GM23338 (cell line): ENCODE results near the gene AASDH. TPM values are rescaled to one million over a fixed set of nuclear protein-coding genes. Genes with fewer than 3 reads are reported as not detected.

Source experiments
- ATAC-seq: fragments of 200-7000 bp; cut with Tn5 transposase; 3 replicates; pipeline ENCODE4 v1.9.1; 2020
- DNase-seq: peaks from one replicate; pipeline ENCODE4 v3.0.0-alpha.2; 2015; ENCODE audit warnings: low spot score
- H2AFZ ChIP-seq: fragments of 200-600 bp; sonication (generic); 2 replicates; pipeline ENCODE4 v1.8.0; 2016; ENCODE audit warnings: antibody characterized with exemption, mild to moderate bottlenecking, moderate library complexity
- H3F3A ChIP-seq: fragments of 200-600 bp; sonication (generic); replicated peaks from 2 replicates; pipeline ENCODE4 v1.8.0; 2017; ENCODE audit warnings: antibody characterized with exemption, mixed run types, low read depth
- H3K27ac ChIP-seq: fragments of 200-600 bp; sonication (generic); 2 replicates; pipeline ENCODE4 v1.6.1; 2016; ENCODE audit warnings: low read depth
- H3K27me3 ChIP-seq: fragments of 200-600 bp; sonication (generic); 2 replicates; pipeline ENCODE4 v1.8.0; 2016; ENCODE audit warnings: mild to moderate bottlenecking, mixed run types, moderate library complexity; ENCODE audit not compliant: insufficient read depth
- H3K36me3 ChIP-seq: fragments of 200-600 bp; sonication (generic); 2 replicates; pipeline ENCODE4 v1.8.0; 2016; ENCODE audit warnings: mild to moderate bottlenecking; ENCODE audit not compliant: insufficient read depth
- H3K4me1 ChIP-seq: fragments of 200-600 bp; sonication (generic); 2 replicates; pipeline ENCODE4 v1.8.0; 2016; ENCODE audit warnings: mild to moderate bottlenecking, moderate library complexity; ENCODE audit not compliant: insufficient read depth
- H3K4me2 ChIP-seq: fragments of 200-600 bp; sonication (generic); 2 replicates; pipeline ENCODE4 v1.7.1; 2017; ENCODE audit warnings: mixed run types
- H3K4me3 ChIP-seq: fragments of 200-600 bp; sonication (generic); 2 replicates; pipeline ENCODE4 v1.6.1; 2016; ENCODE audit warnings: mixed run types
- H3K79me2 ChIP-seq: fragments of 200-600 bp; sonication (generic); replicated peaks from 2 replicates; pipeline ENCODE4 v1.8.0; 2017; ENCODE audit warnings: mild to moderate bottlenecking; ENCODE audit not compliant: insufficient read depth
- H3K9me2 ChIP-seq: fragments of 200-600 bp; sonication (generic); 2 replicates; pipeline ENCODE4 v1.8.0; 2017; ENCODE audit not compliant: insufficient read depth
- H4K20me1 ChIP-seq: fragments of 200-600 bp; sonication (generic); replicated peaks from 2 replicates; pipeline ENCODE4 v1.8.0; 2017; ENCODE audit warnings: mild to moderate bottlenecking; ENCODE audit not compliant: insufficient read depth
- H3K27ac Mint-ChIP-seq: 2 replicates; pipeline ENCODE4 v1.8.0; 2020; ENCODE audit warnings: inconsistent platforms, mild to moderate bottlenecking, moderate library complexity, mixed read lengths
- H3K27me3 Mint-ChIP-seq: 3 replicates; pipeline ENCODE4 v1.8.0; 2022; ENCODE audit warnings: low read depth, mild to moderate bottlenecking, moderate library complexity, mixed read lengths, inconsistent platforms; ENCODE audit not compliant: insufficient read depth, poor library complexity
- H3K36me3 Mint-ChIP-seq: 3 replicates; pipeline ENCODE4 v1.8.0; 2021; ENCODE audit warnings: low read depth, mild to moderate bottlenecking, inconsistent platforms, moderate library complexity, mixed read lengths
- H3K4me1 Mint-ChIP-seq: 3 replicates; pipeline ENCODE4 v1.8.0; 2020; ENCODE audit warnings: mild to moderate bottlenecking, inconsistent platforms, mixed read lengths
- H3K4me3 Mint-ChIP-seq: 3 replicates; pipeline ENCODE4 v1.8.0; 2021; ENCODE audit warnings: moderate library complexity, mild to moderate bottlenecking, inconsistent platforms, mixed read lengths
- H3K9me3 Mint-ChIP-seq: 3 replicates; pipeline ENCODE4 v1.8.0; 2020; ENCODE audit warnings: moderate library complexity, mild to moderate bottlenecking, inconsistent platforms, mixed read lengths
- CREB1 ChIP-seq: fragments of 250-450 bp; sonication (Bioruptor Pico); IDR thresholded peaks from 2 replicates; pipeline ENCODE4 v1.5.0; 2020; ENCODE audit warnings: low read depth, mild to moderate bottlenecking, moderate library complexity
- CTCF ChIP-seq, 2 experiments: fragments of 200-600 bp in 1 of 2; sonication (generic) in 1 of 2; conservative IDR thresholded peaks; 2 replicates each; pipeline versions ENCODE4 v1.5.1 to v1.6.1; 2016 to 2017; ENCODE audit warnings: antibody characterized with exemption in 2 of 2, low read depth in 2 of 2, mild to moderate bottlenecking in 2 of 2, moderate library complexity in 1 of 2
- ETS1 ChIP-seq: IDR thresholded peaks from 2 replicates; pipeline ENCODE4 v1.6.1; 2016; ENCODE audit warnings: antibody characterized with exemption
- EZH2 ChIP-seq: fragments of 200-600 bp; sonication (generic); IDR thresholded peaks from one replicate; pipeline ENCODE4 v1.8.0; 2017; ENCODE audit warnings: antibody characterized with exemption, mild to moderate bottlenecking, low read depth; ENCODE audit not compliant: unreplicated experiment
- EZH2phosphoT487 ChIP-seq: fragments of 200-600 bp; sonication (generic); IDR thresholded peaks from one replicate; pipeline ENCODE4 v1.8.1; 2018; ENCODE audit warnings: antibody characterized with exemption; ENCODE audit not compliant: unreplicated experiment
- JUNB ChIP-seq: IDR thresholded peaks from one replicate; pipeline ENCODE4 v1.6.1; 2016; ENCODE audit warnings: antibody characterized with exemption; ENCODE audit not compliant: unreplicated experiment
- NANOG ChIP-seq: IDR thresholded peaks from 2 replicates; pipeline ENCODE4 v1.6.1; 2016; ENCODE audit warnings: antibody characterized with exemption, borderline replicate concordance
- POLR2AphosphoS5 ChIP-seq: IDR thresholded peaks from 2 replicates; pipeline ENCODE4 v1.6.1; 2016; ENCODE audit warnings: antibody characterized with exemption, low read depth
- REST ChIP-seq: IDR thresholded peaks from one replicate; pipeline ENCODE4 v1.6.1; 2018; ENCODE audit warnings: antibody characterized with exemption; ENCODE audit not compliant: unreplicated experiment
- STAT1 ChIP-seq: IDR thresholded peaks from one replicate; pipeline ENCODE4 v1.6.1; 2016; ENCODE audit warnings: antibody characterized with exemption; ENCODE audit not compliant: unreplicated experiment
- ZNF114 ChIP-seq: fragments of 250-450 bp; sonication (Bioruptor Pico); IDR thresholded peaks from 2 replicates; pipeline ENCODE4 v1.5.0; 2020; ENCODE audit warnings: mild to moderate bottlenecking, moderate library complexity
- ZNF331 ChIP-seq: fragments of 250-450 bp; sonication (Bioruptor Pico); IDR thresholded peaks from 2 replicates; pipeline ENCODE4 v1.5.0; 2020; ENCODE audit warnings: low read depth, mild to moderate bottlenecking, moderate library complexity
- ZNF462 ChIP-seq: fragments of 250-450 bp; sonication (Bioruptor Pico); IDR thresholded peaks from 2 replicates; pipeline ENCODE4 v1.5.0; 2020; ENCODE audit warnings: mild to moderate bottlenecking, moderate library complexity
- polyA plus RNA-seq: library from polyadenylated mRNA; unstranded; fragments of >200 nt; fragmentation: Nextera tagmentation; extraction: Ambion mirVana; gene quantifications from 2 replicates; pipeline ENCODE4 v1.2.1, GENCODE V29; 2016
- total RNA-seq: library from RNA; depleted of rRNA; stranded (reverse); fragments of >200 nt; shearing (Covaris generic); gene quantifications from 2 replicates; pipeline ENCODE4 v1.2.3, GENCODE V29; 2014

The AASDH gene
- total and polyA plus RNA-seq, 2 experiments from 2014 or later: 12.2 to 35.6 TPM

- H3K36me3 Mint-ChIP-seq: peaks cover 6% of the 10 kb centered on the region; the same call in 2 of the 3 replicates
- no peak overlapping the region for H3K27ac Mint-ChIP-seq
- Histone ChIP-seq H3K27ac (no peak overlapping the region), H3K79me2 (no peaks in the 10 kb centered on the region), H3K4me3 (no peak overlapping the region), H3K27me3 (no peaks in the 10 kb centered on the region), H3K4me1 (no peaks in the 10 kb centered on the region), H4K20me1 (no peaks in the 10 kb centered on the region; the same call in 1 of the 2 replicates), H3F3A (no peaks in the 10 kb centered on the region), H3K4me2 (no peak overlapping the region), H3K9me2 (peaks cover 4% of the 10 kb centered on the region; the same call in 1 of the 2 replicates), H2AFZ (no peak overlapping the region), H3K36me3 (no peaks in the 10 kb centered on the region; the same call in 1 of the 2 replicates)
- no peaks in the 10 kb centered on the region for H3K9me3 Mint-ChIP-seq
- ATAC-seq (no peak), DNase-seq (no peak)
- H3K4me1 Mint-ChIP-seq: no peaks in the 10 kb centered on the region
- H3K4me3 Mint-ChIP-seq: no peak overlapping the region
- TF ChIP-seq ZNF331 (no peak), ZNF114 (no peak), REST (no peak), NANOG (no peak), ETS1 (no peak), CTCF (conservative IDR thresholded peaks at IDR 0.05; ENCODE audit: low read depth in 2 of 2) (no peak), EZH2 (no peak), ZNF462 (CRISPR knock-in tag) (no peak), EZH2phosphoT487 (no peak), POLR2AphosphoS5 (no peak), JUNB (no peak), STAT1 (no peak), CREB1 (CRISPR knock-in tag) (no peak)
- no peaks in the 10 kb centered on the region for H3K27me3 Mint-ChIP-seq
Observed at GRCh38 chr4:56288663-56289062, 98.6 kb downstream of the AASDH start.
